Activated T-cell treated with anti-CD3 and anti-CD28 coated beads, Interleukin-2, amount 50 U/mL, for 72 hours (primary cell): Measurements from ENCODE around the gene VASH2. TPM values are rescaled to one million over a fixed set of nuclear protein-coding genes. Genes with fewer than 3 reads are reported as not detected.

Experiments
- ATAC-seq, 2 donors: fragments of 150-1000 bp; cut with Tn5 transposase; replicated peaks in 1 of 2; 2 replicates each; pipeline ENCODE4 v1.10.0; 2021; ENCODE audit warnings: moderate library complexity in 2 of 2, mild to moderate bottlenecking in 1 of 2
- DNase-seq, 2 donors: peaks; one replicate each; pipeline ENCODE4 v3.0.0; 2021 to 2022; ENCODE audit warnings: mixed read lengths in 1 of 2
- H3K27ac Mint-ChIP-seq: one replicate; pipeline ENCODE4 v1.8.0; 2022; ENCODE audit warnings: mild to moderate bottlenecking, moderate library complexity, mixed read lengths
- H3K27me3 Mint-ChIP-seq: one replicate; pipeline ENCODE4 v1.8.0; 2022; ENCODE audit warnings: low read depth, mixed read lengths
- H3K36me3 Mint-ChIP-seq, 2 donors: one replicate each; pipeline ENCODE4 v1.8.0; 2022; ENCODE audit warnings: mixed read lengths in 2 of 2, mild to moderate bottlenecking in 1 of 2; ENCODE audit not compliant: insufficient read depth in 2 of 2
- H3K4me1 Mint-ChIP-seq: one replicate; pipeline ENCODE4 v1.8.0; 2022; ENCODE audit warnings: low read depth, mixed read lengths
- H3K4me3 Mint-ChIP-seq, 2 donors: one replicate each; pipeline ENCODE4 v1.8.0; 2022; ENCODE audit warnings: mild to moderate bottlenecking in 2 of 2, mixed read lengths in 2 of 2, moderate library complexity in 2 of 2
- H3K9me3 Mint-ChIP-seq, 2 donors: one replicate each; pipeline ENCODE4 v1.8.0; 2022; ENCODE audit warnings: mixed read lengths in 2 of 2
- total RNA-seq, 2 donors: library from RNA; stranded (reverse); gene quantifications; one replicate each; pipeline ENCODE4 v1.2.3, GENCODE V29; 2022

The VASH2 gene
- total RNA-seq, 2 donors from 2014 or later: 0.62 to 0.74 TPM

- Mint-ChIP-seq H3K4me1 (no peaks in the 10 kb centered on the region), H3K27me3 (peaks cover 13% of the 10 kb centered on the region), H3K36me3 (no peaks in the 10 kb centered on the region), H3K27ac (no peak overlapping the region), H3K4me3 (no peak overlapping the region), H3K9me3 (no peaks in the 10 kb centered on the region)
- no peak for DNase-seq
- ATAC-seq: no peak
Observed at GRCh38 chr1:212917134-212917485, 33.2 kb upstream of the VASH2 start.

GRCh38 chr1:212917858-212918257, 32.5 kb upstream of the VASH2 start:
- no peak for ATAC-seq
- Mint-ChIP-seq H3K27me3 (peaks cover 13% of the 10 kb centered on the region), H3K36me3 (no peaks in the 10 kb centered on the region), H3K9me3 (no peaks in the 10 kb centered on the region), H3K4me3 (no peak overlapping the region), H3K27ac (no peak overlapping the region), H3K4me1 (no peaks in the 10 kb centered on the region)
- DNase-seq: no peak

- H3K36me3 Mint-ChIP-seq: no peaks in the 10 kb centered on the region
- H3K4me1 Mint-ChIP-seq: no peaks in the 10 kb centered on the region
- ATAC-seq (no peak), DNase-seq (no peak)
- no peaks in the 10 kb centered on the region for H3K9me3 Mint-ChIP-seq
- H3K27me3 Mint-ChIP-seq: peaks cover 13% of the 10 kb centered on the region
- no peak overlapping the region for H3K4me3 Mint-ChIP-seq
- H3K27ac Mint-ChIP-seq: no peak overlapping the region
Observed at GRCh38 chr1:212918824-212919223, 31.5 kb upstream of the VASH2 start.

- ATAC-seq (peak in 1 of 2 donors; percentile 17), DNase-seq (no peak)
- Mint-ChIP-seq H3K36me3 (no peaks in the 10 kb centered on the region), H3K9me3 (no peaks in the 10 kb centered on the region), H3K27me3 (peaks cover 13% of the 10 kb centered on the region), H3K4me3 (no peak overlapping the region), H3K4me1 (no peaks in the 10 kb centered on the region), H3K27ac (no peak overlapping the region)
Observed at GRCh38 chr1:212920246-212920645, 30.1 kb upstream of the VASH2 start.

GRCh38 chr1:212920896-212921295, 29.4 kb upstream of the VASH2 start:
- Mint-ChIP-seq H3K9me3 (no peaks in the 10 kb centered on the region), H3K4me1 (no peaks in the 10 kb centered on the region), H3K36me3 (peaks cover 0 to 1% of the 10 kb centered on the region in 2 donors), H3K27me3 (peaks cover 13% of the 10 kb centered on the region), H3K4me3 (no peak overlapping the region), H3K27ac (no peak overlapping the region)
- DNase-seq (no peak), ATAC-seq (no peak)

- Mint-ChIP-seq H3K4me3 (no peak overlapping the region), H3K27me3 (peaks cover 7% of the 10 kb centered on the region), H3K9me3 (no peaks in the 10 kb centered on the region), H3K27ac (no peak overlapping the region), H3K36me3 (peaks cover 0 to 1% of the 10 kb centered on the region in 2 donors), H3K4me1 (no peaks in the 10 kb centered on the region)
- no peak for ATAC-seq
- no peak for DNase-seq
Observed at GRCh38 chr1:212922016-212922415, 28.3 kb upstream of the VASH2 start.

- no peak for ATAC-seq
- no peak for DNase-seq
- Mint-ChIP-seq H3K36me3 (peaks cover 0 to 1% of the 10 kb centered on the region in 2 donors), H3K27ac (no peak overlapping the region), H3K9me3 (no peaks in the 10 kb centered on the region), H3K4me1 (no peaks in the 10 kb centered on the region), H3K4me3 (no peak overlapping the region), H3K27me3 (no peaks in the 10 kb centered on the region)
Observed at GRCh38 chr1:212926372-212926771, 24.0 kb upstream of the VASH2 start.

GRCh38 chr1:212928323-212929291, 21.7 kb upstream of the VASH2 start:
- no peaks in the 10 kb centered on the region for H3K27me3 Mint-ChIP-seq
- DNase-seq: no peak
- no peak overlapping the region for H3K27ac Mint-ChIP-seq
- no peak overlapping the region for H3K4me3 Mint-ChIP-seq
- peaks cover 0 to 1% of the 10 kb centered on the region in 2 donors for H3K36me3 Mint-ChIP-seq
- no peaks in the 10 kb centered on the region for H3K4me1 Mint-ChIP-seq
- ATAC-seq: no peak
- H3K9me3 Mint-ChIP-seq: no peaks in the 10 kb centered on the region

- DNase-seq: no peak
- no peak overlapping the region for H3K27ac Mint-ChIP-seq
- no peak overlapping the region for H3K4me3 Mint-ChIP-seq
- H3K4me1 Mint-ChIP-seq: no peaks in the 10 kb centered on the region
- no peak for ATAC-seq
- H3K9me3 Mint-ChIP-seq: no peaks in the 10 kb centered on the region
- no peaks in the 10 kb centered on the region for H3K36me3 Mint-ChIP-seq
- no peaks in the 10 kb centered on the region for H3K27me3 Mint-ChIP-seq
Observed at GRCh38 chr1:212930986-212931678, 19.2 kb upstream of the VASH2 start.

GRCh38 chr1:212933815-212934471, 16.4 kb upstream of the VASH2 start:
- Mint-ChIP-seq H3K9me3 (no peaks in the 10 kb centered on the region), H3K36me3 (no peaks in the 10 kb centered on the region), H3K4me1 (no peaks in the 10 kb centered on the region), H3K27me3 (no peaks in the 10 kb centered on the region), H3K27ac (no peak overlapping the region), H3K4me3 (no peak overlapping the region)
- ATAC-seq: no peak
- DNase-seq: no peak

GRCh38 chr1:212935387-212935981, 14.9 kb upstream of the VASH2 start:
- Mint-ChIP-seq H3K36me3 (no peaks in the 10 kb centered on the region), H3K27ac (no peak overlapping the region), H3K9me3 (no peaks in the 10 kb centered on the region), H3K4me1 (no peaks in the 10 kb centered on the region), H3K27me3 (no peaks in the 10 kb centered on the region), H3K4me3 (no peak overlapping the region)
- ATAC-seq: no peak
- no peak for DNase-seq

GRCh38 chr1:212937034-212937433, 13.3 kb upstream of the VASH2 start:
- Mint-ChIP-seq H3K36me3 (no peaks in the 10 kb centered on the region), H3K4me3 (no peak overlapping the region), H3K9me3 (no peaks in the 10 kb centered on the region), H3K4me1 (no peaks in the 10 kb centered on the region), H3K27ac (no peak overlapping the region), H3K27me3 (peaks cover 11% of the 10 kb centered on the region)
- ATAC-seq (no peak), DNase-seq (no peak)

- no peaks in the 10 kb centered on the region for H3K9me3 Mint-ChIP-seq
- DNase-seq: no peak
- no peak for ATAC-seq
- no peak overlapping the region for H3K4me3 Mint-ChIP-seq
- H3K4me1 Mint-ChIP-seq: no peaks in the 10 kb centered on the region
- no peaks in the 10 kb centered on the region for H3K36me3 Mint-ChIP-seq
- H3K27ac Mint-ChIP-seq: no peak overlapping the region
- peaks cover 11% of the 10 kb centered on the region for H3K27me3 Mint-ChIP-seq
Observed at GRCh38 chr1:212938846-212939245, 11.5 kb upstream of the VASH2 start.
